CD4-positive, alpha-beta memory T cell (primary cell): ENCODE measurements around the gene PPP1R13B. TPM values are rescaled to one million over a fixed set of nuclear protein-coding genes. Genes with fewer than 3 reads are reported as not detected.

Experiments used
- CTCF ChIA-PET: fragments of 350-600 bp; sonication (Branson Sonifier 250); formaldehyde crosslinking; loops from one replicate; lab custom pipeline; 2021; ENCODE audit warnings: inconsistent platforms; ENCODE audit not compliant: partially characterized antibody; lab: Charles Lee
- POLR2A ChIA-PET: fragments of 350-600 bp; sonication (Branson Sonifier 250); formaldehyde crosslinking; loops from one replicate; lab custom pipeline; 2021; ENCODE audit not compliant: partially characterized antibody; lab: Charles Lee
- DNase-seq, 5 donors: peaks; one replicate each; pipeline versions ENCODE4 v3.0.0 to v3.0.0-alpha.2; 2020 to 2022; ENCODE audit warnings: mixed read lengths in 1 of 5
- H3K27ac ChIP-seq: one replicate; pipeline ENCODE4 v1.7.0; 2013; ENCODE audit warnings: low read depth, low read length
- H3K27me3 ChIP-seq: 2 replicates; pipeline ENCODE4 v1.7.0; 2013; ENCODE audit warnings: mild to moderate bottlenecking, low read length, moderate library complexity; ENCODE audit not compliant: insufficient read depth
- H3K36me3 ChIP-seq: 2 replicates; pipeline ENCODE4 v1.7.0; 2013; ENCODE audit warnings: mild to moderate bottlenecking, low read length, moderate library complexity; ENCODE audit not compliant: insufficient read depth
- H3K4me1 ChIP-seq: 2 replicates; pipeline ENCODE4 v1.7.0; 2013; ENCODE audit warnings: mild to moderate bottlenecking, low read length, moderate library complexity; ENCODE audit not compliant: insufficient read depth
- H3K4me3 ChIP-seq, 2 donors: one replicate each; pipeline ENCODE4 v1.7.0; 2013; ENCODE audit warnings: low read length in 2 of 2, mild to moderate bottlenecking in 1 of 2
- H3K9me3 ChIP-seq, 2 donors: one replicate each; pipeline ENCODE4 v1.7.0; 2013; ENCODE audit warnings: low read length in 2 of 2, control low read depth in 1 of 2; ENCODE audit not compliant: control insufficient read depth in 1 of 2
- H3K27ac Mint-ChIP-seq, 7 donors: one replicate each; pipeline ENCODE4 v1.8.0; 2020 to 2021; ENCODE audit warnings: mixed read lengths in 7 of 7, mild to moderate bottlenecking in 6 of 7, inconsistent platforms in 3 of 7, moderate library complexity in 3 of 7
- H3K27me3 Mint-ChIP-seq, 2 donors: one replicate each; pipeline ENCODE4 v1.8.0; 2020 to 2021; ENCODE audit warnings: mixed read lengths in 2 of 2
- H3K36me3 Mint-ChIP-seq, 2 donors: one replicate each; pipeline ENCODE4 v1.8.0; 2020 to 2021; ENCODE audit warnings: mixed read lengths in 2 of 2, inconsistent platforms in 1 of 2, mild to moderate bottlenecking in 1 of 2
- H3K4me1 Mint-ChIP-seq, 4 donors: one replicate each; pipeline ENCODE4 v1.8.0; 2020 to 2021; ENCODE audit warnings: mixed read lengths in 4 of 4, mild to moderate bottlenecking in 1 of 4
- H3K4me3 Mint-ChIP-seq, 8 donors: one replicate each; pipeline ENCODE4 v1.8.0; 2020 to 2021; ENCODE audit warnings: mixed read lengths in 8 of 8, mild to moderate bottlenecking in 7 of 8, moderate library complexity in 6 of 8, inconsistent platforms in 3 of 8
- H3K9me3 Mint-ChIP-seq, 8 donors: one replicate each; pipeline ENCODE4 v1.8.0; 2020 to 2021; ENCODE audit warnings: mixed read lengths in 8 of 8, mild to moderate bottlenecking in 5 of 8, inconsistent platforms in 3 of 8, moderate library complexity in 1 of 8
- intact Hi-C: fragments of 100-400 bp; cut with micrococcal nuclease; formaldehyde crosslinking; loops from one replicate; pipeline ENCODE4 v1.15.1; 2023
- polyA plus RNA-seq, 2 donors: library from polyadenylated mRNA; unstranded; fragments of 300-500 nt; fragmentation: Illumina TruSeq; gene quantifications; one replicate each; pipeline ENCODE4 v1.2.3, GENCODE V29; 2021
- total RNA-seq, 2 experiments: library from RNA; stranded (reverse); gene quantifications; one replicate each; pipeline ENCODE4 v1.2.3, GENCODE V29; 2021

Gene PPP1R13B
- total and polyA plus RNA-seq, 4 experiments from 2014 or later: 0.72 to 30.5 (median 15.7) TPM

DNA sequence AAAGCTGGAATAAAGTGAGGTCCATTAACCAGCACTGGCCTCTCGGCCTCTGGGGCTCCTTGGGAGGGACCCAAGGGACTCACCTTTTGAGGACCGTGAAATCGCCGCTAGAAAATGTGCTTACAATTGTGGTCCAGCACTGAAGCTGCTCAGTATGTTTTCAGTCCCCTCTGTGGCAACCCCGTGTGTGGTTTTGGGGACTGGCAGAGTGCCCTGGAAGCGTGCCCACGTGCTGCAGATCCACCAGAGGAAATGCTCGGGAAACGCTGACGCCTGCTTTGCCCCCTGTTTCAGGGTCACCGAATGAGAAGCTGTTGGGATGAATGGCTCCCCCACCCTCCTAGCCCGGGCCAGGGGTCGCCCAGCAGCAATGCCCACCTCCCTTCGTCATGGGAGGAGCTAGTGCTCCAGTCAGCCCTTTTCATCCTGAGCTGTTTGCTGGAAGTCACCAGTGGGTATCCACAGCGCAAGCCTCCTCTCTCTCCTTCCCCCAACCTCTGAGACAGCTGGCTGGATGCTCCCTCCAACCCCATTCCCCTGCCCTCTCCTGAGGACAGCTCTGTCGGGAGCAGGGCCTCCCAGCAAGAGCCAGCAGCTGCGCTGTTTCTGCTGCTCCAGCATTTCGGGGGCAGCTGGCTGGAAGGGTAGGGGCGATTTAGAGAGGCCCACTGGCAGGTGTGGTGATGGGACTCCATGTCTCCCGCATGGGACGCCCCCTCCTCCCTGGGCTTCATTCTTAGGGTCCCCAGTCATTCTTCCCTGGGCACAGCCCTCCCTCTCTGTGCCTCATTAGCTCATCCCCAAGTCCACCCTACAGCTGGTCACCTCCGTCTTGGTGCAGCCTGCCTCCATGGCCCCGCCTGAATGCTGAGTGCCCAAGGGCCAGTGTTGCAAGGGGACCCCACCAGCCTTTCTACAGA lies 33.2 kb upstream of the PPP1R13B start:
- peak in 4 of 5 donors; percentile 21 to 31 (median 22) for DNase-seq
- H3K4me1 Mint-ChIP-seq: peaks cover 3 to 29% (median 14%) of the 10 kb centered on the region in 4 donors
- Histone ChIP-seq H3K36me3 (no peaks in the 10 kb centered on the region), H3K27ac (no peak overlapping the region), H3K4me3 (peak overlapping the region in 1 of 2 donors; percentile 28), H3K27me3 (no peaks in the 10 kb centered on the region), H3K4me1 (peaks cover 18% of the 10 kb centered on the region), H3K9me3 (no peaks in the 10 kb centered on the region)
- CTCF ChIA-PET: interaction anchor here (2.5 kb wide), 1 partner anchor 20 kb away, joined by 9 read pairs; no protein-coding TSS in a partner anchor
- no peak overlapping the region for H3K27ac Mint-ChIP-seq
- H3K4me3 Mint-ChIP-seq: peak overlapping the region in 7 of 8 donors; percentile 39 to 78 (median 64)
- H3K36me3 Mint-ChIP-seq: no peaks in the 10 kb centered on the region
- no peaks in the 10 kb centered on the region for H3K9me3 Mint-ChIP-seq
- intact Hi-C loops: no loop called here
- POLR2A ChIA-PET: interaction anchor here (0.6 kb wide), 1 partner anchor 1793 kb away, joined by 3 read pairs; no protein-coding TSS in a partner anchor
- H3K27me3 Mint-ChIP-seq: peaks cover 0 to 2% of the 10 kb centered on the region in 2 donors

DNA sequence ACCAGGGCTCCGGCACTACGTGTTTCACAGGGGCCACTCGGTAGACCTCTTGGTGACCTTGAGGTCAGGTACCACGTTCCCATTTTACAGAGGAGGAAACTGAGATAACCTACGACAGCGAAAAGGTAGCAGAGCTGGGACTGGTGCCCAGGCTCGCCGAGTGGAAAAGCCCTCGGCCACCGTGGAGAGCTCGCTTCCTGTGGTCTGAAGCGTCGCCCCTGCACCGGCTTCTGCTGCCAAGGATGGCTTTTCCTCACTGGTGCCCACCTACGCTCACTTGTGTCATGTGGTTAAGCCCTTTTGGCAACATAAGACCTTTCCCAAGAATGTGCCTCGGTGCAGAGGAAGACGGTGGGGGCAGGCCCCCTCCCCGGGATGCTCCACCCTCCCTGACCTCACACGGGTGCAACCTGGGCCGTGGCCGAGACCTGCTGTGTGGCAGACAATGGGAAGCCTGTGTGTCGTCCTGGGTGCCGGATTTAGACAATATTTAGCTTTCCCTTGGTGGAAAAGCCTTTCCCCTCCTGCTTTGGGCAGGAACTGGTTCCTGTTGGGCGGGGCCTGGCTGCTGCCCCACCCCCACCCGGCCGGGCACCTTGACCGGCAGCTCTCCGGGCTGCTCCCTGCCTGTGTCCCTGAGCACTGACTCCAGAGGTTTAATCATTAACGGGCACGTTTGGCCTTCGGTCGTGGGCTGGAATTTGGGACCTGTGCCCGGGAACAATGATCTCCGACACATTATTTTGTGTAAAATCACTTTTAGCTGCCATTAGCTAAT lies 32.4 kb upstream of the PPP1R13B start:
- Histone ChIP-seq H3K9me3 (no peaks in the 10 kb centered on the region), H3K4me3 (peak overlapping the region in 1 of 2 donors; percentile 28), H3K27ac (no peak overlapping the region), H3K36me3 (no peaks in the 10 kb centered on the region), H3K4me1 (peaks cover 18% of the 10 kb centered on the region), H3K27me3 (no peaks in the 10 kb centered on the region)
- Mint-ChIP-seq H3K4me1 (peaks cover 8 to 29% (median 16%) of the 10 kb centered on the region in 4 donors), H3K9me3 (no peaks in the 10 kb centered on the region), H3K4me3 (peak overlapping the region; percentile 32 to 78 (median 62)), H3K27me3 (peaks cover 0 to 2% of the 10 kb centered on the region in 2 donors), H3K27ac (no peak overlapping the region), H3K36me3 (no peaks in the 10 kb centered on the region)
- POLR2A ChIA-PET: no interaction called here
- no peak for DNase-seq
- CTCF ChIA-PET: interaction anchor here (0.9 to 2.5 kb wide), 3 partner anchors 21 to 30 kb away, joined by 3 to 9 read pairs (median 4); no protein-coding TSS in a partner anchor
- intact Hi-C loops: no loop called here

DNA sequence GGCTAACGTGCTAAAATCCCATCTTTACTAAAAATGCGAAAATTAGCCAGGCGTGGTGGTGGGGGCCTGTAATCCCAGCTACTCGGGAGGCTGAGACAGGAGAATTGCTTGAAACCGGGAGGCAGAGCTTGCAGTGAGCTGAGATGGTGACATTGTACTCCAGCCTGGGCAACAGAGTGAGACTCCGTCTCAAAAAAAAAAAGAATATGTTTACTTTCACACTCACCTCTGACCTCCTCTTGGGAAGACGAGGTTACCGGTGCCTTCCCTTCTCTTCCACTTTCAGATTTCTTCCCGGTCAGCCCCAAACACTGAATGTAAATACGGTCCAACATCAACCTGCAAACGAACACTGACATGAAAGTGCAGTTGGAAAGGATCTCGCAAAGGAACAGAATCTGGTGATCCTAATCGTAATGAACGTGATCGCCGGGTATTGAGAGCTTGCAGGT lies 31.8 kb upstream of the PPP1R13B start:
- peaks cover 10 to 29% (median 16%) of the 10 kb centered on the region in 4 donors for H3K4me1 Mint-ChIP-seq
- no peaks in the 10 kb centered on the region for H3K9me3 ChIP-seq
- no peaks in the 10 kb centered on the region for H3K36me3 ChIP-seq
- no peaks in the 10 kb centered on the region for H3K9me3 Mint-ChIP-seq
- CTCF ChIA-PET: interaction anchor here (0.9 to 2.5 kb wide), 3 partner anchors 22 to 30 kb away, joined by 3 to 9 read pairs (median 4); no protein-coding TSS in a partner anchor
- POLR2A ChIA-PET: no interaction called here
- H3K27ac Mint-ChIP-seq: no peak overlapping the region
- no peaks in the 10 kb centered on the region for H3K36me3 Mint-ChIP-seq
- intact Hi-C loops: no loop called here
- H3K4me1 ChIP-seq: peaks cover 18% of the 10 kb centered on the region
- no peaks in the 10 kb centered on the region for H3K27me3 ChIP-seq
- peak overlapping the region in 6 of 8 donors; percentile 26 to 75 (median 50) for H3K4me3 Mint-ChIP-seq
- no peak overlapping the region for H3K27ac ChIP-seq
- H3K27me3 Mint-ChIP-seq: peaks cover 0 to 2% of the 10 kb centered on the region in 2 donors
- no peak overlapping the region for H3K4me3 ChIP-seq
- no peak for DNase-seq

DNA sequence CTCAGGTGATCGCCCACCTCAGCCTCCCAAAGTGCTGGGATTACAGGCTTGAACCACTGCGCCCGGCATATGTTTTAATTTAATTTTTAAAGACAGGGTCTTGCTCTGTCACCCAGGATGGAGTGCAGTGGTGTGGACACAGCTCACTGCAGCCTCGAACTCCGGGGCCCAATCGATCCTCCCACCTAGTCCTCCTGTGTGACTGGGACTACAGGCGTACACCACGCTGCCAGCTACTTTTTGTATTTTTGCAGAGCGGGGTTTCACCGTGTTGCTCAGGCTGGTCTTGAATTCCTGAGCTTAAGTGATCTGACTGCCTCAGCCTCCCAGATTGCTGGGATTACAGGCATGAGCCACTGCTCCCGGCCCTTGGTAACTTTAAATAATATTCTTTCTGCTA lies 30.8 kb upstream of the PPP1R13B start:
- no peaks in the 10 kb centered on the region for H3K36me3 Mint-ChIP-seq
- Histone ChIP-seq H3K27me3 (no peaks in the 10 kb centered on the region), H3K4me3 (no peak overlapping the region), H3K9me3 (no peaks in the 10 kb centered on the region), H3K4me1 (peaks cover 18% of the 10 kb centered on the region), H3K36me3 (no peaks in the 10 kb centered on the region), H3K27ac (no peak overlapping the region)
- POLR2A ChIA-PET: interaction anchor here (0.7 kb wide), 1 partner anchor 945 kb away, joined by 3 read pairs; no protein-coding TSS in a partner anchor
- intact Hi-C loops: no loop called here
- H3K27me3 Mint-ChIP-seq: peaks cover 0 to 2% of the 10 kb centered on the region in 2 donors
- H3K9me3 Mint-ChIP-seq: no peaks in the 10 kb centered on the region
- H3K4me3 Mint-ChIP-seq: no peak overlapping the region
- DNase-seq: no peak
- CTCF ChIA-PET: interaction anchor here (1.2 to 1.5 kb wide), 2 partner anchors 20 to 31 kb away, joined by 3 to 4 read pairs; no protein-coding TSS in a partner anchor
- peaks cover 10 to 29% (median 16%) of the 10 kb centered on the region in 4 donors for H3K4me1 Mint-ChIP-seq
- H3K27ac Mint-ChIP-seq: no peak overlapping the region

DNA sequence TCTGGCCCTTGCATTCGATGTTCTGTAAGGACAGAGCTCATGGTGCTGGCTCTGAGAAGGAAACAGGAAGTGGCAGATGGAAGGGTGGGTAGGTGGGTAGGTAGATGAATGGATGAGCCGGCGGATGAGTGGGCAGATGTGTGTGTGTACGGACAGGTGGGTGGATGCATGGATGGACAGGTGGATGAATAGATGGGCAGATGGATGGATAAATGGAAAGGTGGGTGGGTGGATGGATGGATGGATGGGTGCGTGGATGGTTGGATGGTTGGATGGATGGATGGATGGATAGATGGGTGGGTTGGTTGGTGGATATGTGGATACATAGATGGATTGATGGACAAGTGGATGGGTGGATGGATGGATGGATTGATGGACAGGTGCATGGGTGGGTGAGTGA lies 27.6 kb upstream of the PPP1R13B start:
- Histone ChIP-seq H3K27ac (no peak overlapping the region), H3K36me3 (no peaks in the 10 kb centered on the region), H3K27me3 (no peaks in the 10 kb centered on the region), H3K4me1 (peaks cover 20% of the 10 kb centered on the region), H3K9me3 (no peaks in the 10 kb centered on the region), H3K4me3 (no peak overlapping the region)
- ChIA-PET POLR2A (no interaction called here), CTCF (no interaction called here)
- intact Hi-C loops: no loop called here
- Mint-ChIP-seq H3K27ac (no peak overlapping the region), H3K36me3 (no peaks in the 10 kb centered on the region), H3K27me3 (no peaks in the 10 kb centered on the region), H3K4me3 (peak overlapping the region in 3 of 8 donors; percentile 31 to 54 (median 42)), H3K9me3 (no peaks in the 10 kb centered on the region), H3K4me1 (peaks cover 9 to 23% (median 16%) of the 10 kb centered on the region in 4 donors)
- DNase-seq: no peak

DNA sequence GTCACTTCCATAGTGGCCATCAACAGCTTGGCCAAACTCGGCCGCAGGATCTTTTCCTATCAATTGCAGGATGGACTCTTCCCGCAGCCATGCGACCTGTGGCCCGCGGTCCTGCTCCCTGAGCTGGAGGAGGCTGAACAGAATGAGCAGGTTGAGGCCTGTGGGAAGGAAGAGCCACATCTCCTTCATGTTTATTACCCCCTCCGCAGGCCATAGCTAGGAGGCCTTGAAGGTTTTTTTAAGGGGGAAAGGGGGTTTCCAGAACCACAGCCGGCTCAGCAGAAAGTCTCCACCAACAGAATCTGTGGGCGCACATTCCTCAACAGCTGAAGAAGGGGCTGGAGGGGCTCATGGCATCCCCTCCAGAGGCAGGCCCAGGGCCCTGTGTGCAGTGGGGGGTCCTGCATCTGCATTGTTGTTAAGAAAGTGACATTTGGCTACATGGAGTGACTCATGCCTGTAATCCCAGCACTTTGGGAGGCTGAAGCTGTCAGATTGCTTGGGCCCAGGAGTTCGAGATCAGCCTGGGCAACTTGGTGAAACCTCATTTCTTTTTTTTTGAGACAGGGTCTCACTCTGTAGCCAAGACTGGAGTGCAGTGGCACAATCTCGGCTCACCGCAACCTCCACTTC lies 25.2 kb upstream of the PPP1R13B start:
- H3K36me3 Mint-ChIP-seq: no peaks in the 10 kb centered on the region
- CTCF ChIA-PET: no interaction called here

More for the DNA sequence above, 25.2 kb upstream of the PPP1R13B start:
- peak overlapping the region; percentile 56 for H3K27ac ChIP-seq
- intact Hi-C loops: loop anchor here (1.0 kb wide), 2 partner anchors 25 to 49 kb away; partner anchors contain the start of gene PPP1R13B
- peaks cover 12% of the 10 kb centered on the region for H3K4me1 ChIP-seq
- Mint-ChIP-seq H3K27me3 (peaks cover 0 to 2% of the 10 kb centered on the region in 2 donors), H3K4me3 (peak overlapping the region; percentile 81 to 88 (median 84)), H3K4me1 (peaks cover 6 to 13% (median 10%) of the 10 kb centered on the region in 4 donors), H3K27ac (peak overlapping the region; percentile 30 to 90 (median 78)), H3K9me3 (no peaks in the 10 kb centered on the region)
- peak overlapping the region; percentile 34 to 56 for H3K4me3 ChIP-seq
- H3K27me3 ChIP-seq: no peaks in the 10 kb centered on the region
- POLR2A ChIA-PET: interaction anchor here (0.6 kb wide), 1 partner anchor 56 kb away, joined by 3 read pairs; the partner anchor contains the start of gene TDRD9
- H3K36me3 ChIP-seq: no peaks in the 10 kb centered on the region
- peak in 2 of 5 donors; percentile 21 to 24 for DNase-seq
- no peaks in the 10 kb centered on the region for H3K9me3 ChIP-seq
